K562 (cell line): Measurements from ENCODE around the gene BMP10. TPM values are rescaled to one million over a fixed set of nuclear protein-coding genes. Genes with fewer than 3 reads are reported as not detected.

Experiments used
- ATAC-seq: fragments of 200-7000 bp; cut with Tn5 transposase; 3 replicates; pipeline ENCODE4 v1.9.1; 2020; ENCODE audit warnings: moderate library complexity
- BruUV-seq: library from RNA; stranded (reverse); fragments of 400-500 nt; replicated peaks from 2 replicates; lab custom pipeline; 2021; lab: Mats Ljungman, UMichigan
- CTCF ChIA-PET: fragments of 300-600 bp; formaldehyde crosslinking; extraction: SDS; loops from one replicate; lab custom pipeline; 2021; ENCODE audit warnings: low intra/inter-chr PET ratio; lab: Yijun Ruan, JAX
- POLR2A ChIA-PET: fragments of 300-600, 350-650 bp; sonication (Branson Sonifier 250); formaldehyde crosslinking; extraction: SDS; loops from one replicate; lab custom pipeline; 2021; ENCODE audit warnings: antibody characterized with exemption, inconsistent platforms; lab: Yijun Ruan, JAX
- DNase-seq, 4 experiments: peaks; one replicate each; pipeline versions ENCODE4 v3.0.0 to v3.0.0-alpha.2; 2011 to 2018; ENCODE audit warnings: low spot score in 3 of 4, mixed read lengths in 3 of 4; ENCODE audit errors: extremely low read depth in 1 of 4
- FAIRE-seq: peaks from 2 replicates; lab custom pipeline; 2011; peaks lifted over from hg19 to GRCh38; lab: Jason Lieb, UNC
- H2AFZ ChIP-seq: 2 replicates; pipeline ENCODE4 v1.6.0; 2011; ENCODE audit warnings: low read depth, low read length, control low read depth, inconsistent platforms
- H3K27ac ChIP-seq: fragments of 200-600 bp; 3 replicates; pipeline ENCODE4 v1.8.0; 2011; ENCODE audit warnings: low read depth, mild to moderate bottlenecking, control low read depth, inconsistent platforms, low read length, moderate library complexity, mixed read lengths; ENCODE audit errors: extremely low read depth
- H3K27me3 ChIP-seq, 2 experiments: fragments of 300-600 bp in 1 of 2; 2 replicates in 1 of 2; 3 replicates in 1 of 2; pipeline versions ENCODE4 v1.6.0 to v1.8.0; 2011; ENCODE audit warnings: inconsistent platforms in 2 of 2, low read length in 2 of 2, mild to moderate bottlenecking in 1 of 2, mixed read lengths in 1 of 2, moderate library complexity in 1 of 2; ENCODE audit not compliant: control insufficient read depth in 2 of 2, insufficient read depth in 2 of 2
- H3K36me3 ChIP-seq: fragments of 300-600 bp; 3 replicates; pipeline ENCODE4 v1.8.0; 2011; ENCODE audit warnings: mild to moderate bottlenecking, low read length, inconsistent platforms; ENCODE audit not compliant: control insufficient read depth, insufficient read depth
- H3K4me1 ChIP-seq, 2 experiments: fragments of 200-600 bp in 1 of 2; replicated peaks in 1 of 2; 2 replicates in 1 of 2; 3 replicates in 1 of 2; pipeline versions ENCODE4 v1.5.1 to v1.8.0; 2011; ENCODE audit warnings: inconsistent platforms in 2 of 2, low read length in 2 of 2, mild to moderate bottlenecking in 1 of 2, mixed read lengths in 1 of 2, moderate library complexity in 1 of 2; ENCODE audit not compliant: control insufficient read depth in 2 of 2, insufficient read depth in 2 of 2
- H3K4me2 ChIP-seq: 2 replicates; pipeline ENCODE4 v1.6.1; 2011; ENCODE audit warnings: low read length, control low read depth, inconsistent platforms, mixed read lengths; ENCODE audit not compliant: insufficient read depth
- H3K4me3 ChIP-seq: fragments of 200-600 bp; sonication (generic), shearing (Covaris generic); 2 replicates; pipeline ENCODE4 v1.5.1; 2016; ENCODE audit warnings: control low read depth, inconsistent platforms
- H3K79me2 ChIP-seq: fragments of 200-600 bp; 3 replicates; pipeline ENCODE4 v1.8.0; 2011; ENCODE audit warnings: low read length, inconsistent platforms; ENCODE audit not compliant: control insufficient read depth, insufficient read depth
- H3K9ac ChIP-seq, 2 experiments: 2 replicates each; pipeline versions ENCODE4 v1.6.0 to v1.6.1; 2011; ENCODE audit warnings: low read depth in 2 of 2, low read length in 2 of 2, control low read depth in 1 of 2, inconsistent platforms in 1 of 2, mild to moderate bottlenecking in 1 of 2, mixed read lengths in 1 of 2; ENCODE audit not compliant: insufficient read depth in 1 of 2
- H3K9me1 ChIP-seq: one replicate; pipeline ENCODE4 v1.6.0; 2011; ENCODE audit warnings: inconsistent platforms, mild to moderate bottlenecking, low read length, moderate library complexity; ENCODE audit not compliant: control insufficient read depth, insufficient read depth
- H3K9me3 ChIP-seq: replicated peaks from 2 replicates; pipeline ENCODE4 v1.5.1; 2011; ENCODE audit warnings: low read depth, low read length, inconsistent platforms; ENCODE audit not compliant: control insufficient read depth, insufficient read depth
- H4K20me1 ChIP-seq: replicated peaks from 2 replicates; pipeline ENCODE4 v1.6.1; 2011; ENCODE audit warnings: low read length, inconsistent platforms, mixed read lengths; ENCODE audit not compliant: control insufficient read depth, insufficient read depth
- KAT7 ChIP-seq: sonication (generic); formaldehyde crosslinking; IDR thresholded peaks from 2 replicates; pipeline ENCODE4 v1.8.0; 2022; ENCODE audit warnings: missing genetic modification reagents, mild to moderate bottlenecking, borderline replicate concordance
- MTF1 ChIP-seq: fragments of 250-450 bp; sonication (Bioruptor Pico); IDR thresholded peaks from 2 replicates; pipeline ENCODE4 v1.9.0; 2021; ENCODE audit warnings: moderate library complexity, mild to moderate bottlenecking, inconsistent platforms, borderline replicate concordance
- RBM34 ChIP-seq: fragments of 200-400 bp; formaldehyde crosslinking; IDR thresholded peaks from 2 replicates; pipeline ENCODE4 v1.6.1; 2018; ENCODE audit warnings: low read length, borderline replicate concordance; ENCODE audit not compliant: insufficient read depth
- SMARCA5 ChIP-seq: fragments of 450-650 bp; IDR thresholded peaks from 2 replicates; pipeline ENCODE4 v1.6.1; 2016
- ZNF384 ChIP-seq: IDR thresholded peaks from 2 replicates; pipeline ENCODE4 v1.6.1; 2012; ENCODE audit warnings: low read depth, low read length, improper control_type of control experiment
- ZNF785 ChIP-seq: fragments of 250-450 bp; sonication (Bioruptor Pico); IDR thresholded peaks from 2 replicates; pipeline ENCODE4 v1.4.0; 2020; ENCODE audit warnings: mild to moderate bottlenecking
- WGBS: fragments of 100-300 bp; shearing (Covaris generic); methylation state at CpG from one replicate; pipeline ENCODE4 v1.1.6; 2016; ENCODE audit warnings: low coverage, mixed read lengths; ENCODE audit not compliant: insufficient coverage; ENCODE audit errors: missing lambda C conversion rate; 5-methylcytosine and 5-hydroxymethylcytosine counted together
- in situ Hi-C: fragments of 300-500 bp; cut with MboI; formaldehyde crosslinking; loops from 4 replicates; pipeline ENCODE4 v1.15.0; 2018; ENCODE audit warnings: inconsistent platforms, mixed read lengths
- intact Hi-C: fragments of 100-400 bp; cut with micrococcal nuclease; formaldehyde crosslinking; loops from 2 replicates; pipeline ENCODE4 v1.14.2; 2022
- polyA plus RNA-seq, 8 experiments: library from polyadenylated mRNA; depleted of rRNA in 4 of 8; stranded (reverse) in 5 of 8; unstranded in 3 of 8; fragments of >200 nt; fragmentation: Nextera tagmentation in 2 of 8; fragmentation: Illumina TruSeq in 1 of 8; extraction: Ambion mirVana in 2 of 8; extraction: Trizol in 1 of 8; gene quantifications; 2 replicates each; pipeline versions ENCODE4 v1.2.1 to v1.2.3, GENCODE V29; 2011 to 2014; ENCODE audit warnings: inconsistent platforms in 1 of 8, missing spikeins in 1 of 8
- total RNA-seq, 7 experiments: library from RNA; depleted of rRNA in 6 of 7; stranded (reverse); fragments of >200 nt in 6 of 7; fragmentation: Illumina TruSeq in 2 of 7; extraction: Trizol in 2 of 7; gene quantifications; 2 replicates each; pipeline versions ENCODE4 v1.2.1 to v1.2.3, GENCODE V29; 2011 to 2021; ENCODE audit warnings: low replicate concordance in 1 of 7
- TF ChIP-seq, protein P1 (sequence below): sonication (generic); formaldehyde crosslinking; IDR thresholded peaks from 2 replicates; pipeline ENCODE4 v1.8.1; 2023; ENCODE audit warnings: mild to moderate bottlenecking, missing genetic modification reagents
- TF ChIP-seq, protein P2 (sequence below), 3 experiments: fragments of 200-800 bp in 1 of 3; fragments of 250-450 bp in 1 of 3; fragments of 450-650 bp in 1 of 3; sonication (Bioruptor Pico) in 1 of 3; sonication (Bioruptor generic) in 1 of 3; formaldehyde crosslinking in 1 of 3; IDR thresholded peaks; 2 replicates each; pipeline versions ENCODE4 v1.6.1 to v1.8.0; 2016 to 2022; ENCODE audit warnings: mild to moderate bottlenecking in 2 of 3, missing genetic modification characterization in 2 of 3, missing compliant biosample characterization in 1 of 3, moderate library complexity in 1 of 3
- TF ChIP-seq, protein P3 (sequence below): sonication (generic); formaldehyde crosslinking; IDR thresholded peaks from 2 replicates; pipeline ENCODE4 v1.8.0; 2023; ENCODE audit warnings: missing genetic modification reagents, mild to moderate bottlenecking, borderline replicate concordance

The BMP10 gene
- total and polyA plus RNA-seq, 9 of the 15 experiments (the other 6 are each of a cell fraction or from before 2014, with no cell fraction given) = 0.11 to 0.91 (median 0.43) TPM

DNA sequence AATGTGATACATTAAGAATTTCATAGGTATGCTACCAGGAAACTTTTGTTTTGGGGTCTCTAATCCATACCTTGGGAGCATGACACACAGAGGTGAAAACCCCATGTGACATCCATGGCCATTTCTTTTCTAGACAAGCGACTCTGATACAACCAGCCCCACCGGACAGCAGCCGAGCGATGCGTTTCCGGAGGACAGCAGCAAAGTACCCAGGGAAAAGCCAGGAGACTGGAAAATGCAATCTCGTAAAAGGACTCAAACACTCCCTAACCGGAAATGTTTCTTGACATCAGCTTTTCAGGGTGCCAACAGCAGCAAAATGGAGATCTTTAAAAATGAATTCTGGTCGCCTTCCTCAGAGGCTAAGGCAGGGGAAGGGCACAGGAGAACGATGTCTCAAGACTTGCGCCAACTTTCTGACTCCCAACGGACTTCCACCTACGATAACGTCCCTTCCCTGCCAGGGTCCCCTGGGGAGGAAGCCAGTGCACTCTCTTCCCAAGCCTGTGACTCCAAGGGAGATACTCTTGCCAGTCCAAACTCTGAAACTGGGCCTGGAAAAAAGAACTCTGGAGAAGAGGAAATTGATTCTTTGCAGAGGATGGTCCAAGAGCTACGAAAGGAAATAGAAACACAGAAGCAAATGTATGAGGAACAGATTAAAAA lies 48.9 kb downstream of the BMP10 start:
- no peaks in the 10 kb centered on the region for H3K9me3 ChIP-seq
- H3K4me1 ChIP-seq = no peaks in the 10 kb centered on the region; a peak in 1 of 5 replicates
- no peak overlapping the region for H3K27ac ChIP-seq
- peaks cover 16% of the 10 kb centered on the region; the same call in 2 of the 3 replicates for H3K36me3 ChIP-seq
- WGBS = 76% methylated on average over 15 of the region's 15 CpGs
- no peaks in the 10 kb centered on the region for H3K79me2 ChIP-seq
- in situ Hi-C loops = no loop called here
- H3K9me1 ChIP-seq = no peaks in the 10 kb centered on the region
- POLR2A ChIA-PET = interaction anchor here (1.1 kb wide), 1 partner anchor 13 kb away, joined by 3 read pairs; no protein-coding TSS in a partner anchor
- ATAC-seq (no peak), DNase-seq (no peak), FAIRE-seq (no peak)
- H3K27me3 ChIP-seq = no peaks in the 10 kb centered on the region
- H3K4me3 ChIP-seq = no peak overlapping the region
- H3K9ac ChIP-seq = no peak overlapping the region
- H4K20me1 ChIP-seq = no peaks in the 10 kb centered on the region
- no TSS peak for BruUV-seq
- intact Hi-C loops = no loop called here
- CTCF ChIA-PET = interaction anchor here (0.9 kb wide), 1 partner anchor 87 kb away, joined by 3 read pairs; no protein-coding TSS in a partner anchor
- no peak overlapping the region for H2AFZ ChIP-seq
- H3K4me2 ChIP-seq = no peak overlapping the region
- TF ChIP-seq, protein P1, sequence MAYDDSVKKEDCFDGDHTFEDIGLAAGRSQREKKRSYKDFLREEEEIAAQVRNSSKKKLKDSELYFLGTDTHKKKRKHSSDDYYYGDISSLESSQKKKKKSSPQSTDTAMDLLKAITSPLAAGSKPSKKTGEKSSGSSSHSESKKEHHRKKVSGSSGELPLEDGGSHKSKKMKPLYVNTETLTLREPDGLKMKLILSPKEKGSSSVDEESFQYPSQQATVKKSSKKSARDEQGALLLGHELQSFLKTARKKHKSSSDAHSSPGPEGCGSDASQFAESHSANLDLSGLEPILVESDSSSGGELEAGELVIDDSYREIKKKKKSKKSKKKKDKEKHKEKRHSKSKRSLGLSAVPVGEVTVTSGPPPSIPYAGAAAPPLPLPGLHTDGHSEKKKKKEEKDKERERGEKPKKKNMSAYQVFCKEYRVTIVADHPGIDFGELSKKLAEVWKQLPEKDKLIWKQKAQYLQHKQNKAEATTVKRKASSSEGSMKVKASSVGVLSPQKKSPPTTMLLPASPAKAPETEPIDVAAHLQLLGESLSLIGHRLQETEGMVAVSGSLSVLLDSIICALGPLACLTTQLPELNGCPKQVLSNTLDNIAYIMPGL (CRISPR knock-in tag) = no peak
- TF ChIP-seq ZNF384 (no peak), ZNF785 (no peak), KAT7 (CRISPR knock-in tag) (no peak), MTF1 (CRISPR knock-in tag) (no peak), SMARCA5 (no peak), RBM34 (no peak)
- TF ChIP-seq, protein P2, sequence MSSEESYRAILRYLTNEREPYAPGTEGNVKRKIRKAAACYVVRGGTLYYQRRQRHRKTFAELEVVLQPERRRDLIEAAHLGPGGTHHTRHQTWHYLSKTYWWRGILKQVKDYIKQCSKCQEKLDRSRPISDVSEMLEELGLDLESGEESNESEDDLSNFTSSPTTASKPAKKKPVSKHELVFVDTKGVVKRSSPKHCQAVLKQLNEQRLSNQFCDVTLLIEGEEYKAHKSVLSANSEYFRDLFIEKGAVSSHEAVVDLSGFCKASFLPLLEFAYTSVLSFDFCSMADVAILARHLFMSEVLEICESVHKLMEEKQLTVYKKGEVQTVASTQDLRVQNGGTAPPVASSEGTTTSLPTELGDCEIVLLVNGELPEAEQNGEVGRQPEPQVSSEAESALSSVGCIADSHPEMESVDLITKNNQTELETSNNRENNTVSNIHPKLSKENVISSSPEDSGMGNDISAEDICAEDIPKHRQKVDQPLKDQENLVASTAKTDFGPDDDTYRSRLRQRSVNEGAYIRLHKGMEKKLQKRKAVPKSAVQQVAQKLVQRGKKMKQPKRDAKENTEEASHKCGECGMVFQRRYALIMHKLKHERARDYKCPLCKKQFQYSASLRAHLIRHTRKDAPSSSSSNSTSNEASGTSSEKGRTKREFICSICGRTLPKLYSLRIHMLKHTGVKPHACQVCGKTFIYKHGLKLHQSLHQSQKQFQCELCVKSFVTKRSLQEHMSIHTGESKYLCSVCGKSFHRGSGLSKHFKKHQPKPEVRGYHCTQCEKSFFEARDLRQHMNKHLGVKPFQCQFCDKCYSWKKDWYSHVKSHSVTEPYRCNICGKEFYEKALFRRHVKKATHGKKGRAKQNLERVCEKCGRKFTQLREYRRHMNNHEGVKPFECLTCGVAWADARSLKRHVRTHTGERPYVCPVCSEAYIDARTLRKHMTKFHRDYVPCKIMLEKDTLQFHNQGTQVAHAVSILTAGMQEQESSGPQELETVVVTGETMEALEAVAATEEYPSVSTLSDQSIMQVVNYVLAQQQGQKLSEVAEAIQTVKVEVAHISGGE (CRISPR knock-in tag; IDR thresholded peaks at IDR 0.05) = no peak
- TF ChIP-seq, protein P3, sequence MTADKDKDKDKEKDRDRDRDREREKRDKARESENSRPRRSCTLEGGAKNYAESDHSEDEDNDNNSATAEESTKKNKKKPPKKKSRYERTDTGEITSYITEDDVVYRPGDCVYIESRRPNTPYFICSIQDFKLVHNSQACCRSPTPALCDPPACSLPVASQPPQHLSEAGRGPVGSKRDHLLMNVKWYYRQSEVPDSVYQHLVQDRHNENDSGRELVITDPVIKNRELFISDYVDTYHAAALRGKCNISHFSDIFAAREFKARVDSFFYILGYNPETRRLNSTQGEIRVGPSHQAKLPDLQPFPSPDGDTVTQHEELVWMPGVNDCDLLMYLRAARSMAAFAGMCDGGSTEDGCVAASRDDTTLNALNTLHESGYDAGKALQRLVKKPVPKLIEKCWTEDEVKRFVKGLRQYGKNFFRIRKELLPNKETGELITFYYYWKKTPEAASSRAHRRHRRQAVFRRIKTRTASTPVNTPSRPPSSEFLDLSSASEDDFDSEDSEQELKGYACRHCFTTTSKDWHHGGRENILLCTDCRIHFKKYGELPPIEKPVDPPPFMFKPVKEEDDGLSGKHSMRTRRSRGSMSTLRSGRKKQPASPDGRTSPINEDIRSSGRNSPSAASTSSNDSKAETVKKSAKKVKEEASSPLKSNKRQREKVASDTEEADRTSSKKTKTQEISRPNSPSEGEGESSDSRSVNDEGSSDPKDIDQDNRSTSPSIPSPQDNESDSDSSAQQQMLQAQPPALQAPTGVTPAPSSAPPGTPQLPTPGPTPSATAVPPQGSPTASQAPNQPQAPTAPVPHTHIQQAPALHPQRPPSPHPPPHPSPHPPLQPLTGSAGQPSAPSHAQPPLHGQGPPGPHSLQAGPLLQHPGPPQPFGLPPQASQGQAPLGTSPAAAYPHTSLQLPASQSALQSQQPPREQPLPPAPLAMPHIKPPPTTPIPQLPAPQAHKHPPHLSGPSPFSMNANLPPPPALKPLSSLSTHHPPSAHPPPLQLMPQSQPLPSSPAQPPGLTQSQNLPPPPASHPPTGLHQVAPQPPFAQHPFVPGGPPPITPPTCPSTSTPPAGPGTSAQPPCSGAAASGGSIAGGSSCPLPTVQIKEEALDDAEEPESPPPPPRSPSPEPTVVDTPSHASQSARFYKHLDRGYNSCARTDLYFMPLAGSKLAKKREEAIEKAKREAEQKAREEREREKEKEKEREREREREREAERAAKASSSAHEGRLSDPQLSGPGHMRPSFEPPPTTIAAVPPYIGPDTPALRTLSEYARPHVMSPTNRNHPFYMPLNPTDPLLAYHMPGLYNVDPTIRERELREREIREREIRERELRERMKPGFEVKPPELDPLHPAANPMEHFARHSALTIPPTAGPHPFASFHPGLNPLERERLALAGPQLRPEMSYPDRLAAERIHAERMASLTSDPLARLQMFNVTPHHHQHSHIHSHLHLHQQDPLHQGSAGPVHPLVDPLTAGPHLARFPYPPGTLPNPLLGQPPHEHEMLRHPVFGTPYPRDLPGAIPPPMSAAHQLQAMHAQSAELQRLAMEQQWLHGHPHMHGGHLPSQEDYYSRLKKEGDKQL = no peak
